NOMO-1 treated with dmso at 0.1 percent for 144 hours (cell line): Measurements from ENCODE around the gene SOD1.

Experiments
- DNase-seq: peaks from one replicate; lab custom pipeline; 2025; ENCODE audit not compliant: unreplicated experiment; lab: John Stamatoyannopoulos, UW

The SOD1 gene

GRCh38 chr21:31678478-31678877, 19.0 kb downstream of the SOD1 start:
- no peak for DNase-seq

- no peak for DNase-seq
These were observed 23.1 kb downstream of the SOD1 start for GRCh38 chr21:31682620-31683019.

GRCh38 chr21:31683029-31683428, 23.5 kb downstream of the SOD1 start:
- DNase-seq: no peak

- DNase-seq: no peak
These were observed 25.4 kb downstream of the SOD1 start for GRCh38 chr21:31684918-31685317.

- DNase-seq: no peak
These were observed 26.9 kb downstream of the SOD1 start for GRCh38 chr21:31686272-31686915.

- DNase-seq: no peak
These were observed 27.6 kb downstream of the SOD1 start for GRCh38 chr21:31687108-31687507.

- no peak for DNase-seq
These were observed 29.3 kb downstream of the SOD1 start for GRCh38 chr21:31688603-31689368.

- no peak for DNase-seq
These were observed 33.7 kb downstream of the SOD1 start for GRCh38 chr21:31693222-31693621.

- no peak for DNase-seq
These were observed 36.9 kb downstream of the SOD1 start for GRCh38 chr21:31696424-31696823.

GRCh38 chr21:31698461-31698860, 39.0 kb downstream of the SOD1 start:
- DNase-seq: no peak

- no peak for DNase-seq
These were observed 40.5 kb downstream of the SOD1 start for GRCh38 chr21:31700040-31700439.

GRCh38 chr21:31706562-31706961, 47.1 kb downstream of the SOD1 start:
- DNase-seq: no peak

GRCh38 chr21:31707499-31707898, 48.0 kb downstream of the SOD1 start:
- DNase-seq: no peak

- DNase-seq: no peak
These were observed 49.0 kb downstream of the SOD1 start for GRCh38 chr21:31708541-31708940.

GRCh38 chr21:31710586-31710985, 51.1 kb downstream of the SOD1 start:
- DNase-seq: no peak

GRCh38 chr21:31711326-31711725, 51.8 kb downstream of the SOD1 start:
- DNase-seq: no peak

- no peak for DNase-seq
These were observed 52.3 kb downstream of the SOD1 start for GRCh38 chr21:31711745-31712285.

- no peak for DNase-seq
These were observed 53.6 kb downstream of the SOD1 start for GRCh38 chr21:31713115-31713514.

GRCh38 chr21:31713973-31714740, 54.7 kb downstream of the SOD1 start:
- DNase-seq: no peak

GRCh38 chr21:31714741-31715365, 55.4 kb downstream of the SOD1 start:
- no peak for DNase-seq

- DNase-seq: no peak
These were observed 56.6 kb downstream of the SOD1 start for GRCh38 chr21:31716106-31716505.
